HEK293T (cell line): ENCODE data around the gene MEF2D.

Source experiments
- CTCF ChIA-PET: fragments of 350-600 bp; formaldehyde crosslinking; extraction: SDS; loops from one replicate; lab custom pipeline; 2021; ENCODE audit warnings: antibody characterized with exemption, inconsistent platforms; lab: Yijun Ruan, JAX
- POLR2A ChIA-PET: fragments of 350-600 bp; formaldehyde crosslinking; extraction: SDS; loops from one replicate; lab custom pipeline; 2020; ENCODE audit warnings: antibody characterized with exemption, inconsistent platforms; lab: Yijun Ruan, JAX
- DNase-seq: peaks from one replicate; pipeline ENCODE4 v3.0.0; 2012; ENCODE audit warnings: mixed read lengths; ENCODE audit errors: extremely low spot score
- ARNT ChIP-seq: fragments of 450-650 bp; IDR thresholded peaks from 2 replicates; pipeline ENCODE4 v1.6.1; 2017; ENCODE audit warnings: mild to moderate bottlenecking
- BHLHE40 ChIP-seq: fragments of 450-650 bp; IDR thresholded peaks from 2 replicates; pipeline ENCODE4 v1.6.1; 2016; ENCODE audit warnings: mild to moderate bottlenecking, moderate library complexity, borderline replicate concordance
- CTBP1 ChIP-seq: fragments of 450-650 bp; IDR thresholded peaks from 2 replicates; pipeline ENCODE4 v1.6.1; 2016; ENCODE audit warnings: borderline replicate concordance
- ELF4 ChIP-seq: fragments of 450-650 bp; IDR thresholded peaks from 2 replicates; pipeline ENCODE4 v1.6.1; 2017; ENCODE audit warnings: antibody characterized with exemption
- FOXA1 ChIP-seq: fragments of 450-650 bp; IDR thresholded peaks from 2 replicates; pipeline ENCODE4 v1.6.1; 2016; ENCODE audit warnings: mild to moderate bottlenecking
- FOXK2 ChIP-seq: fragments of 450-650 bp; IDR thresholded peaks from 2 replicates; pipeline ENCODE4 v1.6.1; 2016; ENCODE audit warnings: mild to moderate bottlenecking
- FOXM1 ChIP-seq: fragments of 450-650 bp; IDR thresholded peaks from 2 replicates; pipeline ENCODE4 v1.6.1; 2017; ENCODE audit warnings: mild to moderate bottlenecking, borderline replicate concordance
- HDGF ChIP-seq: fragments of 450-650 bp; IDR thresholded peaks from 2 replicates; pipeline ENCODE4 v1.6.1; 2017; ENCODE audit warnings: antibody characterized with exemption, borderline replicate concordance
- L3MBTL2 ChIP-seq: fragments of 450-650 bp; conservative IDR thresholded peaks from 2 replicates; pipeline ENCODE4 v1.6.1; 2016; ENCODE audit warnings: mild to moderate bottlenecking
- LEF1 ChIP-seq: fragments of 450-650 bp; IDR thresholded peaks from 2 replicates; pipeline ENCODE4 v1.6.1; 2017; ENCODE audit warnings: mild to moderate bottlenecking, borderline replicate concordance
- NFRKB ChIP-seq: fragments of 450-650 bp; IDR thresholded peaks from 2 replicates; pipeline ENCODE4 v1.6.1; 2016; ENCODE audit warnings: mild to moderate bottlenecking, moderate library complexity
- PKNOX1 ChIP-seq: fragments of 450-650 bp; IDR thresholded peaks from 2 replicates; pipeline ENCODE4 v1.6.1; 2016
- SP1 ChIP-seq: fragments of 450-650 bp; IDR thresholded peaks from 2 replicates; pipeline ENCODE4 v1.6.1; 2017
- SUZ12 ChIP-seq: fragments of 450-650 bp; IDR thresholded peaks from 2 replicates; pipeline ENCODE4 v1.6.1; 2016; ENCODE audit warnings: mild to moderate bottlenecking
- TARDBP ChIP-seq: fragments of 450-650 bp; IDR thresholded peaks from 2 replicates; pipeline ENCODE4 v1.6.1; 2016
- ZNF384 ChIP-seq: fragments of 450-650 bp; IDR thresholded peaks from 2 replicates; pipeline ENCODE4 v1.6.1; 2016

MEF2D gene

DNA sequence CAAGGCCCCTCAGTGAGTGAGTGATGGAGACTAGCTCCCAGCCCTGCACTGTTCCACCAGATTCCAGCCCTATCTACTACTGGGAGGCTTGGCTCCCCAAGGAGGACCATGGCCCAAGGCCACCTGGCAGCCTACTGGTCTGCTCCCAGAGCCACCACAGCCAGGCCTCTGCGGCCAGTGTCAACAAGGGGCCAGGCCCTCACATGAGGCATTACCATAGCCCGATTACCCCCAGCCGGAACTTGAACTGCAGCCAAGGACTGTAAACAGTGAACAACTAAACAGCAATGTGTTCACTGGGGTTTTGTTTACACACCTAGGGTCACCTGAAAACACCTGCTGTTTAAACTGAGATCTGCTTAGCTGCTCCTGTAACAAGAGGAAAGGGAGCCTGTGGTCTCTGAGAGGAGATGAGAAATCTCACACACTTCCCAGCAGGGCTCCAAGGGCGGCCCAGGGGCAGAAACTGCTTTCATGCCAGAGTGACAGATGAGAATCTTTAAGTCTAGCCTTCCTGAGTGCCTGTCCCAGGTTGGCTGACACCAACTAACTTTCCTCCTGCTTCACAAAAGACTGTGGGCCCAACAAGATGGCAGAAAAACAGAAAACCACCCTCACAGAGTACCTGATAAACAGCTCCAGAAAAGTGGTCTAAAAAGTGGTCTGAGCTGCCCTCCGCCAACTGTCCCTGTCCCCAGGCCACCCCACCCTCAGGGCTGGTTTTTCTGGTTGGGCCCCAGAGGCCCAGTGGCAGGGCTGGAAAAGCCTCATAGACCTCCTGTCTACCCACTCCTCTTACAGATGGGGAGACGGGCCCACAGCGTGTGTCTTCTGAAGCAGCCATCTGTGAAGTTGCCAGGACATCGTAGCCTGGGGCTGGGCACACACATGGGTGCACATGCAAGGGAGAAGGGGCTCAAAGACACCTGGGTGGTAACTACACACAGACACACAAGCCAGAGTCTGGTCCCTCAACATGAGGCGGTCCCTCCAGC is 28.8 kb downstream of the MEF2D start:
- DNase-seq = no peak
- ChIA-PET CTCF (interaction anchor here (0.6 to 2.8 kb wide), 3 partner anchors 9 to 252 kb away, joined by 4 to 11 read pairs (median 7); no protein-coding TSS in a partner anchor), POLR2A (interaction anchor here (1.2 kb wide), 1 partner anchor 15 kb away, joined by 6 read pairs; no protein-coding TSS in a partner anchor)
- TF ChIP-seq CTBP1 (no peak), L3MBTL2 (no peak), HDGF (no peak), FOXM1 (no peak), NFRKB (no peak), TARDBP (no peak), PKNOX1 (no peak), FOXK2 (no peak)

GRCh38 chr1:156470473-156470872 is 30.1 kb downstream of the MEF2D start:
- CTCF ChIA-PET = interaction anchor here (0.6 to 2.8 kb wide), 3 partner anchors 10 to 238 kb away, joined by 6 to 11 read pairs (median 7); no protein-coding TSS in a partner anchor
- POLR2A ChIA-PET = no interaction called here
- TF ChIP-seq BHLHE40 (no peak), TARDBP (no peak), HDGF (no peak), NFRKB (no peak), FOXM1 (no peak), ARNT (no peak), L3MBTL2 (no peak), ZNF384 (no peak), SP1 (no peak), FOXA1 (no peak), FOXK2 (no peak), SUZ12 (no peak), ELF4 (no peak), LEF1 (no peak)
- no peak for DNase-seq

DNA sequence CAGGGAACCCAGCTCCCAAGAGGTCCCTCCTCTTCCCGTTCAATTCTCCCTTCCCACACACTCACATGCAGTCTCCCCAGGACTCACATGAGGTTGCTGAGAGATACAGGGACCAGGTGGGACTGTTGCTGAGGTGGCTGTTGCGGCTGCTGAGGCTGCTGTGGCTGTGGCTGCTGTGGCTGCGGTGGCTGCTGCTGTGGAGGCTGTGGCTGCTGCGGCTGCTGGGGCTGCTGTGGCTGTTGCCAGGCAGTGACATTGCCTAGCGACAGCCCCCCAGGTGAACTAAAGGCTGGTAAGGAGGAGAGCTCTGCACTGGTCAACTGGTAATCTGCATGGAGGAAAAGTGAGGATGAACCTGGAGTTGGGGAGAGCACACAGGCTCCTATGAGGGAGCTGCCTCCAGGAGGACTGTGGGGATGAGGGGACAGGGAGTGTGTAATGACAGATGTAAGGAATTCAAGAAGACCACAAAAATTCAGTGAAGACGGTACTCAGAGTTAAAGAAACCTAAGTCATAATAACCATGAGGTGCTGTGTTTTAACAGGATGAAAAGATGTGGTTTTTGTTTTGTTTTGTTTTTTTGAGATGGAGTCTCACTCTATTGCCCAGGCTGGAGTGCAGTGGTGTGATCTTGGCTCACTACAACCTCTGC is 31.8 kb downstream of the MEF2D start:
- ChIA-PET CTCF (interaction anchor here (1.1 kb wide), 1 partner anchor 12 kb away, joined by 5 read pairs; no protein-coding TSS in a partner anchor), POLR2A (interaction anchor here (2.1 kb wide), 1 partner anchor 12 kb away, joined by 4 read pairs; no protein-coding TSS in a partner anchor)
- TF ChIP-seq BHLHE40 (no peak), FOXK2 (no peak), NFRKB (no peak), CTBP1 (no peak), PKNOX1 (no peak), ELF4 (no peak), LEF1 (no peak), ZNF384 (no peak)
- no peak for DNase-seq

DNA sequence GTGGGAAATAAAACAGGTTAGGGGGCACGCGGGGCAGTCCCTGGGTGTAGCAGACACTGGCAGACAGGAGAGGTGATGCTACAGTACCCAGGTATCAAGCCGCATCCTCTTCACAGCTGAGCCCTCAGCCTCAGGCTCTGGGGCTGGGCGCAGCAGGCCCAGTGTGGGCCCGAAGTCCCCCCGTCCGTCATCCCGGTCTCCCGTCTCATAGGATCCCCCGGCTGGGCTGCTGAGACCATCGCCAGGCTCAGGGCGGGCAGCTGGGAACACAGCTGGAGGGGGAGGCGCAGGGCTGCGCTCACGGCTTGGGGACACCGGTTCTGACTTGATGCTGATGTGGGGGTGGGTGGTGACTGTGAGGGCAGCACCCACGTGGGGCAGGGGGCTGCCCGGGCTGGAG is 32.7 kb downstream of the MEF2D start:
- POLR2A ChIA-PET = interaction anchor here (2.1 kb wide), 1 partner anchor 11 kb away, joined by 4 read pairs; no protein-coding TSS in a partner anchor

GRCh38 chr1:156467385-156467784 is 33.2 kb downstream of the MEF2D start:
- DNase-seq = no peak
- POLR2A ChIA-PET = interaction anchor here (1.5 kb wide), 1 partner anchor 10 kb away, joined by 6 read pairs; no protein-coding TSS in a partner anchor
- CTCF ChIA-PET = no interaction called here
- no peak for TF ChIP-seq ARNT
- no peak for TF ChIP-seq FOXM1
- no peak for TF ChIP-seq NFRKB
- no peak for TF ChIP-seq PKNOX1
- TF ChIP-seq HDGF = no peak
- no peak for TF ChIP-seq TARDBP
- no peak for TF ChIP-seq ELF4
- no peak for TF ChIP-seq FOXK2
- TF ChIP-seq SUZ12 = no peak
- no peak for TF ChIP-seq FOXA1
- TF ChIP-seq SP1 = no peak
- no peak for TF ChIP-seq L3MBTL2
- TF ChIP-seq BHLHE40 = no peak
- no peak for TF ChIP-seq CTBP1
- TF ChIP-seq LEF1 = no peak

More for the DNA sequence above, 32.7 kb downstream of the MEF2D start:
- DNase-seq = no peak
- TF ChIP-seq ELF4 = no peak
- TF ChIP-seq NFRKB = no peak
- CTCF ChIA-PET = no interaction called here
